KOPT-K1 (cell line): ENCODE results near the gene TTC9.

Experiments used
- H3K27ac ChIP-seq: fragments of 200-600 bp; sonication (generic); 2 replicates; pipeline ENCODE4 v1.5.1; 2016; ENCODE audit warnings: antibody characterized with exemption, mild to moderate bottlenecking, low read depth, low read length; ENCODE audit not compliant: poor library complexity, severe bottlenecking
- H3K36me3 ChIP-seq: fragments of 200-600 bp; sonication (generic); 2 replicates; pipeline ENCODE4 v1.5.1; 2017; ENCODE audit warnings: antibody characterized with exemption, mild to moderate bottlenecking, low read length, moderate library complexity; ENCODE audit not compliant: insufficient read depth
- H3K9me3 ChIP-seq: fragments of 200-600 bp; sonication (generic); 2 replicates; pipeline ENCODE4 v1.5.1; 2017; ENCODE audit warnings: antibody characterized with exemption, low read length, mild to moderate bottlenecking; ENCODE audit not compliant: insufficient read depth, poor library complexity, severe bottlenecking

The TTC9 gene

DNA sequence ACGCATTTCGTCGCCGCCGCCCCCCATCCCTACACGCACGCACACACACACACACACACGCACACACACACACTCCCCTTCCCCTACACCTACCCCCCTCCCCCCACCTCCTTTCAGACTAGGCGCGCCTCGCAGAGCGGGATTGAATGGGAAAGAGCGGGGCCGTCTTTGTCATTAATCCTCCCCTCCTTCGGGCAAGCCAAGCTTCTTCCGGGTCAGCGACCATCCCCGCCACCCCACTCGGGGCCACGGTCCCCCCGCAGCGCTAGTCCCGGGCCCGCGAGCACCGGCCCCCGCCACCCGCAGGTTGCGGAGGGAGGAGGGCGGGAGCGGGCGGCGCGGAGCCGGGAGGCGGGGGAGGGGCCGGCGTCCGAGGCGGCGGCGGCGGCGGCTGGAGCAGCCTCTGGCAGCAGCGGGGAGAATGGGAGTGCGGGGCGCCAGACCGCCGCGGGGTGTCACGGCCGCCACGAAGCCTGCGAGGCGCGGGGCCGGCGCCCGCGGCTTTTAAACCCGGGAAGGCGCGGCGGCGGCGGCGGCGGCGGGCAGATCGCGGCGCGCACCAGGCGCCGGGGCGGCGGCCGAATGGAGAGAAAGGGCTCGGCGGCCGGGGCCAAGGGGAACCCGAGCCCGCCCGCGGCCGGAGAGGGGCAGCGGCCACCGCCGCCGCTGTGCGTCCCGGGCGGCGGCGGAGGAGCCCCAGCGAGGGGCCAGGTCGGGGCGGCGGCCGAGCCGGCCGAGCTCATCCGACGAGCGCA, at the start of gene TTC9:
Gene TTC9, plus strand, starts transcription at position 369 of the 755 bp plus-strand sequence. Its CDS starts 214 bp downstream, at position 583.
- no peaks in the 10 kb centered on the region for H3K36me3 ChIP-seq
- H3K9me3 ChIP-seq = no peaks in the 10 kb centered on the region
- H3K27ac ChIP-seq = peak within 1 kb of the TSS; percentile 37

DNA sequence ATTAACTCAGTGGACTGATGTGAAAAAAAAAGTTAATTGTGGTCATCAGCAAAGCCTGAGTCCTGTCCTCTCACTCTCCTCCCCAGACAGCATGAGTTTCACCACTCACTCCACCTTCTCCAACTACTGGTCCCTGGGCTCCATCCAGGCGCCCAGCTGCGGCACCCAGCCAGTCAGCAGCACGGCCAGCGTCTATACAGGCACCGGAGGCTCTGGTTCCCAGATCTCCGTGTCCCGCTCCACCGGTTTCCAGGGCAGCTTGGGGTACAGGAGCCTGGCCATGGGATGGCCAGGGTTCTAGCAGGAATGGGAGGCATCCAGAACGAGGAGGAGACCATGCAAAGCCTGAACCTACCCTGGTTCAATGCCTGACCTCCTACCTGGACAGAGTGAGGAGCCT, 47.3 kb upstream of the TTC9 start:
- H3K36me3 ChIP-seq = peaks cover 80% of the 10 kb centered on the region
- no peaks in the 10 kb centered on the region for H3K9me3 ChIP-seq
- H3K27ac ChIP-seq = no peak overlapping the region

DNA sequence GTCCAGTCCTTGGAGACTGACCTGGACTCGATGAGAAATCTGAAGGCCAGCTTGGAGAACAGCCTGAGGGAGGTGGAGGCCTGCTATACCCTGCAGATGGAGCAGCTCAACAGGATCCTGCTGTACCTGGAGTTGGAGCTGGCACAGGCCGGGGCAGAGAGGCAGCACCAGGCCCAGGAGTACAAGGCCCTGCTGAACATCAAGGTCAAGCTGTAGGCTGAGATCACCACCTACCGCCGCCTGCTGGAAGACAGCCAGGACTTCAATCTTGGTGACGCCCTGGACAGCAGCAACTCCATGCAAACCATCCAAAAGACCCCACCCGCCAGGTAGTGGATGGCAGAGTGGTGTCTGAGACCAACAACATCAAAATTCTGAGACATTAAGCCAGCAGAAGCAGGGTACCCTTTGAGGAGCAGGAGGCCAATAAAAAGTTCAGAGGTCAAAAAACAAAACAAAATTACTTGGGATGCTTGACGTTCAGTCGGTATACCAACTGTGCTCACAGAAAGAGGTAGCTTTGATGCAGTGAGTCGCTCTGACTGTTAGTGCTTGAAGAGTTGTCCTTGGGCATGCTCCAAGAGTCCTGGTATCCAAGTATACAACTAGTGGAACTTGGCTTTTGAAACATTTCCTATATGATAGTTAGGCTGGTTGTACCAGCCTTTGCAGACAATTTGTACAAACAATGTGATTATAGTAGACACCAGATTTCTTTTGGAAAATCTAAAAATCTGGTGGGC, 46.1 kb upstream of the TTC9 start:
- Histone ChIP-seq H3K36me3 (peaks cover 69% of the 10 kb centered on the region), H3K9me3 (no peaks in the 10 kb centered on the region), H3K27ac (no peak overlapping the region)

DNA sequence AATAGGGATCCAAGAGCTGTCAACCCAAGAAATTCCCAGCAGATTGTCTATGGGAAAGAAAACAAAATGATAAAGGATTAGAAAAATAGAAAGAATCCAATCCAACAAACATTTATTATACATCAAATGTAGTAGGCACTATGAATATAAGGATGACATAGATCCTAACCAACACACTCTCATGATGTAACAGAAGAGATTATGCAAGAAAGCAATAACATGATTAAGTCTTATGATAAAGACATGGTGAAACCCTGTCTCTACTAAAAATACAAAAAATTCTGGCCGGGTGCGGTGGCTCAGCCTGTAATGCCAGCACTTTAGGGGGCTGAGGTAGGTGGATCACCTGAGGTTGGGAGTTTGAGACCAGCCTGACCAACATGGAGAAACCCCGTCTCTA, 44.0 kb upstream of the TTC9 start:
- Histone ChIP-seq H3K36me3 (peaks cover 48% of the 10 kb centered on the region), H3K9me3 (no peaks in the 10 kb centered on the region), H3K27ac (no peak overlapping the region)

DNA sequence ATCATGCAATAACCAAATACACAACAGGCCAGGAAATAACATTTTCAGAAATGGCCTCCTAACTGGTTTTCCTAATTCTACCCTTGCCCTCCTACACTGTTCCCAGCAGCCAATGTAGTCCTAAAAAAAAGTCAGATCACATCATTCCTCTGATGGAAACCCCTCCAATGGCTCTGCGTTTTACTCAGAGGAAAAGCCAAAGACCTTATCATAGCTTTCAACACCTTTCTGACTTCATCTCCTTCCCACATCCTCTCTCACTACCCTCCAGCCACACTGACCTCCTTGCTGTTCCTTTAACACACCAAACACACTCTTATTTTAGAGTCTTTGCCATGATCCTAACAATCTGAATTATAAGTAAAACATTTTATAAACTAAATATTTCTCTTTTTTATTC, 42.4 kb upstream of the TTC9 start:
- Histone ChIP-seq H3K27ac (no peak overlapping the region), H3K9me3 (no peaks in the 10 kb centered on the region), H3K36me3 (peaks cover 32% of the 10 kb centered on the region)

DNA sequence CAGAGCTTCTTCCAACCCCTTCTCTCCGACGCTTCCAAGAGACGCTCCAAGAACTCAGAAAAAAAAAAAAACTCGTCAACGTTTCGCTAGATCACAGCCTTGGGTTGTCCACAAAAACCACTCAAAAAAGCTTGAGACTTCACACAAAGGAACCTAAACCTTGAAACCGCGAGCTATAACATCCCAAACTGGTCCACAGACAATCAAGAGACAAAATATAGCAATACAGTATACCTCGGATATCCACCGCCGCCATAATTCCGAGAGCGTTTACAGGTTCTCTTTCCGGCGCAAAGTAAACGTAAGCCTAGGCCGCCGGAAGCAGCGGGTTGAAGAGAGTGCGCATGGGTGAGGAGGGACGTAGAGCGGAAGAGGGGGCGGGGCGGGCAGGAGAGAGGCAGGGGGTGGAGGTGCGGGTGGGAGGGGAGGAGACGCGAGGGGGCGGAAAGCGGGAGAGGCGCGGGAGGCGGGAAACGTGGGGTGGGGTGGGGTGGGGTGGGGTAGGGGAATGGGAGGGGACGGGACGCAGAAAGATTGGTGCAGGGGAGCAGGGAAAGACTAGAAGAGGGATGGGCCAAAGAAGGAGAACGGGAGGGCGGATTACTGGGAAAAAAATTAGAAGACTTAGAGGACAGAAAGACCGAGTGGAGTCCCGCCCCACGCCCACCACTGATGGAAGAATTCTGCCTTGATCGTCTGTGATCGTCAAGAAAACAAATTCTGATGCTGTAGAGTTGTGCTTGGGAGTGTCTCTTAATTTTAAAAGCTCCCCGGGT, 41.1 kb upstream of the TTC9 start, which contains the start of gene MED6:
Gene MED6, minus strand, starts transcription at position 274 of the 776 bp plus-strand sequence. Its CDS starts 18 bp downstream, at position 256.
- H3K36me3 ChIP-seq = peaks cover 19% of the 10 kb centered on the region
- peak within 1 kb of the TSS; percentile 67 for H3K27ac ChIP-seq

DNA sequence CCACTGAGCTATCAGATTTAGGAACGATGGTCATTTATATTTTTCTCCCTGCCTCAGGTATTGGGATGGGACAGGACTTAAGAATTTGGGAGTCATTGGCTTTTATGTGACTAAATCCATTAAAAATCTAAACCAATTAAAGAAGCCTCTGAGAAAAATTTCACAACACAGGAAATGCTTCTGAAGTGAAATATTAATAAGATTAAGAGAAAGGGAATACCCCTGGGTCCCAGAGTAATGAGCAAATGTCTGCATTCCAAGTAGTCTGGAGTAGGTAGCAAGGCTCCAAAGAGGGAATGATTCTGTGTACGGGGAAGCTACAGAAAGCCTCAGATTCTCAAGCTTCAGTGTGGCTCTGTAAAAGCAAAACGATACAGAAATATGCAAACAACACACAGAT, 40.6 kb upstream of the TTC9 start:
- Histone ChIP-seq H3K27ac (peak overlapping the region; percentile 49), H3K9me3 (no peaks in the 10 kb centered on the region), H3K36me3 (peaks cover 13% of the 10 kb centered on the region)

More for the DNA sequence above, 41.1 kb upstream of the TTC9 start, which contains the start of gene MED6:
- H3K9me3 ChIP-seq = no peaks in the 10 kb centered on the region

DNA sequence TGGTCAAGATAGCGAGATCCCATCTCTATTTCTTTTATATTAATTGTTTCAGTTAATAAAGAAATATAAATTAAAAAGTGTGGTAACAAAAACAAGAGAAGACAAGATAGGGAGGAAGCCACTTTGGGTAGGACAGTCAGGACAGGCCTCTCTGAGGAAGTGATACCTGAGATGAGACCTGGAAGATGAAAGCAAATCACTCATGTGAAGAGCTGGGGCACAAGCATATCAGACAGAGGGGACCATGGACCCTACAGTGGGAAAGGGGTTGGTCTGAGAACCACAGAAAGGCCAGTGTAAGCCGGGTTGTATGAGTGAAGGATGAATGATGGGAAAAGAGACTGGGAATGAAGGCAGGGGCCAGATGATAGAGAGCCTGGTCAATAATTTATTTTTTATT, 39.5 kb upstream of the TTC9 start:
- no peak overlapping the region for H3K27ac ChIP-seq
- no peaks in the 10 kb centered on the region for H3K9me3 ChIP-seq
- H3K36me3 ChIP-seq = peaks cover 5% of the 10 kb centered on the region; the same call in 1 of the 2 replicates

DNA sequence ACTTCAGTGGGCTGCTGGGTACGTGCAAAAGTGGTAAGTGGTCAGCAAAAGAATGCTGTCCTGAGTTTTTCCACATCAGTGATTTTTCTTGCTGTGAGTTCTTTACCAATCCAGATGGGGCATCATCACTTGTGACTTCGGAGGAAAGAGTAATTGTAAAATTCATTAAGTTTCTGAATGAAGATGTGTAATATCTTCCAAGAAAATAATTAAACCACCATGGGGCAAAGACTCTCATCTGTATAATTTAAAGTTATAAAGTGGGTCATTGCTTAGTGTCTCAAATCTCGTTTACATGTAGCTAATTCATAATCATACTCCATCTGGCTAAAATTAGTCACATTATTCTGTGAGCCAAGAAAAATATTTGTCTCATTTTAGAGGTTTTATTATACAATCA, 30.5 kb upstream of the TTC9 start:
- H3K36me3 ChIP-seq = no peaks in the 10 kb centered on the region
- no peak overlapping the region for H3K27ac ChIP-seq
- no peaks in the 10 kb centered on the region for H3K9me3 ChIP-seq

DNA sequence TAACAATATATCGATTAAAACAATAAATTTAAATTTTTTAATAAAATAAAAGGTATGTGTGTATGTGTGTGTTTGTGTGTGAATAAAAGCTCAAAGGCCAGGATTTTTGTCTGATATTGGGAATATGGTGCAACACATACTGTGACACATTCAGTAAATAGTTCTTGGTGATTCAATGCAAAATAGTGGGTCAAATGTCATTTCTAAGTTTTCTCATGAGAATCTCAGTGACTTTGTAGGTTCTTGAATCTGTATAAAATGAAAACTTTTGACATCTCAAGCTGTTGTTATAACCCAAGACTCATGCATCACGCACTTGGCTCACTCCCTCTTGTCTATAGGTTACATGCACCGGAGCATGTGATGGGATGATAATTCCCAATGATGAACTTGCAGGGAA, 25.1 kb upstream of the TTC9 start:
- Histone ChIP-seq H3K27ac (no peak overlapping the region), H3K36me3 (no peaks in the 10 kb centered on the region), H3K9me3 (no peaks in the 10 kb centered on the region)

DNA sequence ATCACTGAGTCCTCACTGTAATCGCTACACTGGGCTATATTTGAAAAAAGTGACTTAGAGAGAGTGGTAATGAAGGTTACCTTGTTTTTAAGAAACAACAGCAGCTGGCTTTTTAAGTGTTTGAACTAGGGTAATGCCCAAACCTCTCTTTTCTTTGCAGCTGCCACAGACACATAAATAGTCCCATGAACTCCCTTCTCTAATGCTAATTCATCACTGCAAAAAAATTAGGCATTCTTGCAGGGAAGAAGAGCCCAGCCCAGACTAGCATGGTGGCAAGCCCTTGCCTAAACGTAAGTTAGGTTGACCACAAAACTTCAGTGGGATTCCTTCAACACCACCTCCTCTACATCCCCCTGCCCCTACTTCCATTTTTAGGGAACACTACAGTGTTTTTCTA, 23.4 kb upstream of the TTC9 start:
- Histone ChIP-seq H3K27ac (no peak overlapping the region), H3K36me3 (no peaks in the 10 kb centered on the region)

DNA sequence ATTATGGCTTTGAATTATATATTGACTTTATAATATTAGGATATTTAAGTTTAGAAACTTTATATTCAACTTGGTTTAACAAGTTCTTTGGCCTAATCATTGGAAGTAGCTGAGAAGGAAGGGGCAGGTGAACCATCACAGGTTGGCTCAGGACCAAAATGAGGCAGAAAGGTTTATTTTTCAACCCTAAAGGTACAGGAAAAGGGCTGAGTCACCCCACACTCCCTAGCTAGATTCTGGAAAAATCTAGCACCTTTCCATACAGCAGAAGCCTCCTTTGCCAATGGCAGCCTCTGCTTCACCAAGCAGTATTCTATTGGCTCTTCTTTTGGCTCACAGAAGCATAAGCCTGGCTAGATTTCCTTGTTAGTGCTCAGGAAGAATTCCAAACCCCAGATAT, 22.0 kb upstream of the TTC9 start:
- no peaks in the 10 kb centered on the region for H3K9me3 ChIP-seq
- no peaks in the 10 kb centered on the region for H3K36me3 ChIP-seq
- no peak overlapping the region for H3K27ac ChIP-seq

More for the DNA sequence above, 23.4 kb upstream of the TTC9 start:
- H3K9me3 ChIP-seq = no peaks in the 10 kb centered on the region

DNA sequence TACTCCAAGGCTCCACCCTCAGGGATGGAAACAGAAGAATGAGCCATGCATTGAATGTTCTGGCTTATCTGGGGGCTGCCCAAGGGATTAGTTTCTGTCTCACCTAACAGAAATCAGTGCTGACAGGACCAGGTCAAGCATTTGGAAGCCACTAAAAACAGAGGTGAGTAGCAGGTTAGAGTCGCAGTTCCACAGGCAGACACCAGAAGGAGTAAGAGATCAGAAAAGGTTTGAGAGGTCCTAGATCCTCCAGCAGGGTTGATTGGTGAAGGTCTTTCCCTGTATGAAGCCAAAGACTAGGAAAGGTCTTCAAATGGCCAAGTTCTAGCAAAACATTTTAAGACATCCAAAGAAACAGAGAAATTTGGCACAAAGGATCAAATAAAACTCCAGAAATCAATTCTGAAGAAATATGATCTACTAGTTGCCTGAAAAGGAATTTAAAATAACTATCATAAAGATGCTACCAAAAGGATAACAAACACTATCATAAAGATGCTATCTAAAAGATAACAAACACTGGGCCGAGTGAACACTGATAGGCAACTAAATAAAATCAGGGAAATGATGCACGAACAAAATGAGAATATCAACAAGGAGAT, 19.5 kb upstream of the TTC9 start:
- H3K27ac ChIP-seq = no peak overlapping the region
- H3K9me3 ChIP-seq = peaks cover 13% of the 10 kb centered on the region
- H3K36me3 ChIP-seq = no peaks in the 10 kb centered on the region

DNA sequence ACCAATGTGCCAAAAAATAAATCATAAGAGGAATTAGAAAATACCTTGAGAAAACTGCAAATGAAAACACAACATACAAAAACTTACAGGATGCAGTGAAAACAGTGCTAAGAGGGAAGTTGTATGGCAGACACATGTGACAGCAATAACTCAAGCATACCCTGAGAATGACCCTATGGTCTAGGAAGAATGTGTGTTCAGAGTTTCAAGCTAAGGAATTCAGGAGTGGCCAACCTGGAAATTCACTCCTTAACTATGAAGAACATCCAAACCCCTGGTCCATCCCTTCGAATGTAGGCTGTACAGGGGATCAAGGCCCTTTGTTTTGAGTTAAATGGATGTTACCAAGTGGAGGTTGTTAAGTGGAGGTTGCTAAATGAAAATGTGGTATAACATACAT, 16.7 kb upstream of the TTC9 start:
- Histone ChIP-seq H3K36me3 (no peaks in the 10 kb centered on the region), H3K9me3 (peaks cover 21% of the 10 kb centered on the region), H3K27ac (no peak overlapping the region)

DNA sequence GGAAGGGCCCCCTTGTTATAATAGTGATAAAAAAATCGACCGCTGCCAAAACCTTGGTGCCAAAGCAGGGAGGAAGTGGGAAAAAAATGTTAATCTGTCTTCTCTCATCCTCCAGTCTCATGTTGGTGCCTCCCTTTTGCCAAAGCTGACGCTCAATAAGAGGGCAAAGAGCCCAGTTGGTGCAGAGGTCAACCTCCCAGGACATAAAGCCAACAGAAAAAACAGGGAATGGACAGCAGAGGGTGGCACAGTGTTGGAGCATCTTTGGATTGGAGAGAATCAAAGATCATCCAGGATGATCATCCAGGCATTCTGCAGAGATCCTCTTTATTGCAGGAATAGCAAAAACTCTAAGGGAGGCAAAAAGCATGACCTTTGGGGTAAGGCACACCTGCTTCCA, 9.8 kb upstream of the TTC9 start:
- H3K36me3 ChIP-seq = no peaks in the 10 kb centered on the region
- H3K27ac ChIP-seq = no peak overlapping the region
- H3K9me3 ChIP-seq = peaks cover 11% of the 10 kb centered on the region
